ENCODE data around the gene ATP1A4.
"Not testable (repeated sequence)": the region's sequence is repeated elsewhere in the genome, so short reads cannot be mapped to it uniquely, and the experiment has no call there.

ATP1A4 gene

DNA sequence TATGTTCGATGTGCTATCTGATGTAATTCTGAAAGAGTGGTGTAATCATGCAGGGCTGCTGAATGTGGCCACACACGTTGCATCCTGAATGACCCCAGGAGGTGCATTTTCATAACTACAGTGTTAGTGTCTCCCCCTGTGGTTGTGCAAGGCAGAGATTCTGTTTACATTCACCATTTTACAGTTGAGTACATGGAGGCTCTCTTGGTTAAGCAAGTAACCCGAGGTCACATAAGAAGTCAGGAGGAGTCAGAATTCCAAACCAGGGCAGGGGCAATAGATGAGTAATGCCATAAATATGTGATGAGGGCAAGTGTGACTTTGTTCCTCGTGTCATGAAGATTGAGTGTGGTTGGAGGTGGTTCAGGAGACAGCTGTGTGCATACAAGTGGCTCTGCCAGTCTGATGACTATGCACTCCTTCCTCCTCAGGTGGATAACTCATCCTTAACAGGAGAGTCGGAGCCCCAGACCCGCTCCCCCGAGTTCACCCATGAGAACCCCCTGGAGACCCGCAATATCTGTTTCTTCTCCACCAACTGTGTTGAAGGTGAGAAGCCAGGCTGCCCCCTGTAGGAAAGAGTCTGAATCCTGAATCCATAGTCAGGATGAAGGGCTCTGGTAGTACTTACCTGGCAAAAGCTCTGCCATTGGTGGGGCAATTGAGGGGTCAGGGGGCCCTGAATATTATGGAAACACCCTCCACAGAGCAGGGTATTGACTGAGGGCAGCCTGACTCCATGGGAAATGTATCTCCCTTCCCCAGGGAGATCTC is 26.5 kb upstream of the ATP1A4 start:
- peaks cover 23% of the 10 kb centered on the region for H3K36me3 Mint-ChIP-seq (ENCODE audit: low read depth)
- H3K4me1 Mint-ChIP-seq = peaks cover 22% of the 10 kb centered on the region
- H3K4me3 Mint-ChIP-seq = no peak overlapping the region
- H3K27me3 Mint-ChIP-seq (ENCODE audit: low read depth) = no peaks in the 10 kb centered on the region
- no peaks in the 10 kb centered on the region for H3K9me3 Mint-ChIP-seq
- TF ChIP-seq, protein P1, sequence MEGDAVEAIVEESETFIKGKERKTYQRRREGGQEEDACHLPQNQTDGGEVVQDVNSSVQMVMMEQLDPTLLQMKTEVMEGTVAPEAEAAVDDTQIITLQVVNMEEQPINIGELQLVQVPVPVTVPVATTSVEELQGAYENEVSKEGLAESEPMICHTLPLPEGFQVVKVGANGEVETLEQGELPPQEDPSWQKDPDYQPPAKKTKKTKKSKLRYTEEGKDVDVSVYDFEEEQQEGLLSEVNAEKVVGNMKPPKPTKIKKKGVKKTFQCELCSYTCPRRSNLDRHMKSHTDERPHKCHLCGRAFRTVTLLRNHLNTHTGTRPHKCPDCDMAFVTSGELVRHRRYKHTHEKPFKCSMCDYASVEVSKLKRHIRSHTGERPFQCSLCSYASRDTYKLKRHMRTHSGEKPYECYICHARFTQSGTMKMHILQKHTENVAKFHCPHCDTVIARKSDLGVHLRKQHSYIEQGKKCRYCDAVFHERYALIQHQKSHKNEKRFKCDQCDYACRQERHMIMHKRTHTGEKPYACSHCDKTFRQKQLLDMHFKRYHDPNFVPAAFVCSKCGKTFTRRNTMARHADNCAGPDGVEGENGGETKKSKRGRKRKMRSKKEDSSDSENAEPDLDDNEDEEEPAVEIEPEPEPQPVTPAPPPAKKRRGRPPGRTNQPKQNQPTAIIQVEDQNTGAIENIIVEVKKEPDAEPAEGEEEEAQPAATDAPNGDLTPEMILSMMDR (IDR thresholded peaks at IDR 0.05; ENCODE audit: unreplicated experiment in 3 of 3) = no peak
- peak overlapping the region in 1 of 3 experiments; percentile 16 for H3K27ac Mint-ChIP-seq

DNA sequence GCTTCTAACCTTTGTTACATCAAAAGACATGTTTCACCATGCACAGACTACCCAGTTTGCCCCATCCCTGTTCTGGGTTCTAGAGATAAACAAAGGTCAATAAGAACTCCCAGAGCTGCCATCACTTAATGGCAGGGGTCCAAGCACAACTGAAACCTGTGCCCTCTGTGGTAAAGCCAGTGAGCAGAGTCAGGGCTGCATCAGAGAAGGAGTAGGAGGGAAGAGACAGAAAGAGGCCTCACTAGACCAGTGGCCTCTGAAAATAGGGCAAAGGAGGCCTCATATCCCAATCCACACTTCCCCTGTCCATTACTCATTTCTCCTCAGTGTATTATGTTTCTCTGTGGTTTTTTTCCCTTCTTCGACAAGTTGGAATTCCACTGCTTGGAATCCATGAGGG is 25.7 kb upstream of the ATP1A4 start:
- peak overlapping the region in 1 of 3 experiments; percentile 31 for H3K27ac Mint-ChIP-seq
- no peaks in the 10 kb centered on the region for H3K27me3 Mint-ChIP-seq (ENCODE audit: low read depth)
- peaks cover 24% of the 10 kb centered on the region for H3K36me3 Mint-ChIP-seq (ENCODE audit: low read depth)

DNA sequence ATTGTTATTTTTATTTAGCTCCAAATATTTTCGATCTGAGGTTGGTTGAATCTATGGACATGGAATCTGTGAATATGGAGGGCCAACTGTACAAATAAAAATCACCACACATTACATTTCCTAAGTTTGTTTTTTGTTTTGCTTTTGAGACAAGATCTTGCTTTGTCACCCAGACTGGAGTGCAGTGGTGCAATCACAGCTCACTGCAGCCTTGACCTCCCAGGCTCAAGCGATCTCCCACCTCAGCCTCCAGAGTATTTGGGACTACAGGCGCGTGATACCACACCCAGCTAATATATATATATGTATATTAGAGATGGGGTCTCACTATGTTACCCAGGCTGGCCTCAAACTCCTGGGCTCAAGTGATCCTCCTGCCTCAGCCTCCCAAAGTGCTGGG is 25.1 kb upstream of the ATP1A4 start:
- Mint-ChIP-seq H3K4me1 (peaks cover 16% of the 10 kb centered on the region), H3K36me3 (ENCODE audit: low read depth) (peaks cover 27% of the 10 kb centered on the region)
- not testable (repeated sequence) for H3K9me3 Mint-ChIP-seq; H3K27ac Mint-ChIP-seq; H3K27me3 Mint-ChIP-seq (ENCODE audit: low read depth); H3K4me3 Mint-ChIP-seq

More for the DNA sequence above, 25.7 kb upstream of the ATP1A4 start:
- no peaks in the 10 kb centered on the region for H3K9me3 Mint-ChIP-seq
- H3K4me1 Mint-ChIP-seq = peaks cover 16% of the 10 kb centered on the region
- TF ChIP-seq, protein P1 (IDR thresholded peaks at IDR 0.05; ENCODE audit: unreplicated experiment in 3 of 3) = no peak
- no peak overlapping the region for H3K4me3 Mint-ChIP-seq

DNA sequence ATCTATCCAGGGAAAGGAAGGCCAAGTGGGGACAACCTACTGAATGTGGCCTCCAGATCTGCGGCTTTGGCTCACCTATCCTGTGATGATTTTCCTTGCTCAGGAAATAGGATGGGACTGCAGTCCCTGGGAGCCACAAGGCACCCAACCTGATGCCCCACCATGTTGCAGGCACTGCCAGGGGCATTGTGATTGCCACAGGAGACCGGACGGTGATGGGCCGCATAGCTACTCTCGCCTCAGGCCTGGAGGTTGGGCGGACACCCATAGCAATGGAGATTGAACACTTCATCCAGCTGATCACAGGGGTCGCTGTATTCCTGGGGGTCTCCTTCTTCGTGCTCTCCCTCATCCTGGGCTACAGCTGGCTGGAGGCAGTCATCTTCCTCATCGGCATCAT is 24.0 kb upstream of the ATP1A4 start:
- H3K9me3 Mint-ChIP-seq = no peaks in the 10 kb centered on the region
- TF ChIP-seq, protein P1 (IDR thresholded peaks at IDR 0.05; ENCODE audit: unreplicated experiment in 3 of 3) = no peak
- no peak overlapping the region for H3K27ac Mint-ChIP-seq
- no peak overlapping the region for H3K4me3 Mint-ChIP-seq
- peaks cover 16% of the 10 kb centered on the region for H3K4me1 Mint-ChIP-seq
- peaks cover 27% of the 10 kb centered on the region for H3K36me3 Mint-ChIP-seq (ENCODE audit: low read depth)
- no peaks in the 10 kb centered on the region for H3K27me3 Mint-ChIP-seq (ENCODE audit: low read depth)

DNA sequence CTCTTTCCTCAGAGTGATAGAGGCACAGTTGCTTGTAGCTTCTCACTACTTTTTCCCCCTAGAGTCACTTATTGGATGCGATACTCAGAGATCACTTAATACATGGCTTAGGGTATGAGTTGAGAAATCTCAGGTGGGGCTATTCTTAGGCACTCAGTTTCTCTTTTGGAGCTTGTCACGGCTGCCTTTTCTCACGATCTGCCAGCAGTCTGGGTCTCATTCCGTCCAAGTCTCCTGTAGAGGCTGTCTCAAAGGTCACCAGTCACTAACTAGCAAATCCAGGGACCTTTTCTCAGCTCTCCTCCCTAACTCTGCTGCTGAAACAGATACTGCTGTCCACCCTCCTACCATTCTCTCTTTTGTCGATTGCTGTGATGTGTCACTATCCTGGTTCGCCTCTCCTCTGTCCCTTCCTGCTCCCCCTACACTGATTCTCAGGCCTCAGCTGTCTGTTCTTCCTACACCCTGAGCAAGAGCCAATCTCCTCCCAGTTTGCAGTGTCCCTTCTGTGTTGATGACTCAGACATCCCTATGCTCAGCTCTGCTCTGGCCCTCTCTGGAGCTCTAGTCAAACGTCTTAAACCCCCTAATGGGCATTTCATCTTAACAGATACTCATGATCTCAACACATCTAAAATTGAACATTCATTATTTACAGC is 23.4 kb upstream of the ATP1A4 start:
- H3K9me3 Mint-ChIP-seq = no peaks in the 10 kb centered on the region
- peak overlapping the region; percentile 7 to 59 (median 18) for H3K27ac Mint-ChIP-seq
- TF ChIP-seq, protein P1 (IDR thresholded peaks at IDR 0.05; ENCODE audit: unreplicated experiment in 3 of 3) = no peak
- H3K36me3 Mint-ChIP-seq (ENCODE audit: low read depth) = peaks cover 27% of the 10 kb centered on the region
- no peak overlapping the region for H3K4me3 Mint-ChIP-seq
- peaks cover 16% of the 10 kb centered on the region for H3K4me1 Mint-ChIP-seq
- no peaks in the 10 kb centered on the region for H3K27me3 Mint-ChIP-seq (ENCODE audit: low read depth)

DNA sequence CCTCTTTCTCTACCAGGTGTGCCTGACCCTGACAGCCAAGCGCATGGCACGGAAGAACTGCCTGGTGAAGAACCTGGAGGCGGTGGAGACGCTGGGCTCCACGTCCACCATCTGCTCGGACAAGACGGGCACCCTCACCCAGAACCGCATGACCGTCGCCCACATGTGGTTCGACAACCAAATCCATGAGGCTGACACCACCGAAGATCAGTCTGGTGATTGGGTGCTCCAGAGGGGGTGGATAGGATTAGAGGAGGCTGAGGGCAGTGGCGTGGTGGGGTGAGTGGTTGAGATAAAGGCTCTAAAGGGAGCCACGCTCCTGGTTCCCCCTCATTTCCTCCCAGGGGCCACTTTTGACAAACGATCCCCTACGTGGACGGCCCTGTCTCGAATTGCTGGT is 22.8 kb upstream of the ATP1A4 start:
- Mint-ChIP-seq H3K9me3 (no peaks in the 10 kb centered on the region), H3K4me1 (peaks cover 16% of the 10 kb centered on the region), H3K27ac (peak overlapping the region in 1 of 3 experiments; percentile 80), H3K4me3 (no peak overlapping the region), H3K27me3 (ENCODE audit: low read depth) (no peaks in the 10 kb centered on the region), H3K36me3 (ENCODE audit: low read depth) (peaks cover 27% of the 10 kb centered on the region)
- TF ChIP-seq, protein P1 (IDR thresholded peaks at IDR 0.05; ENCODE audit: unreplicated experiment in 3 of 3) = no peak

Data from nephron (organoid).